ENCODE measurements around the gene KRT79.

The KRT79 gene

DNA sequence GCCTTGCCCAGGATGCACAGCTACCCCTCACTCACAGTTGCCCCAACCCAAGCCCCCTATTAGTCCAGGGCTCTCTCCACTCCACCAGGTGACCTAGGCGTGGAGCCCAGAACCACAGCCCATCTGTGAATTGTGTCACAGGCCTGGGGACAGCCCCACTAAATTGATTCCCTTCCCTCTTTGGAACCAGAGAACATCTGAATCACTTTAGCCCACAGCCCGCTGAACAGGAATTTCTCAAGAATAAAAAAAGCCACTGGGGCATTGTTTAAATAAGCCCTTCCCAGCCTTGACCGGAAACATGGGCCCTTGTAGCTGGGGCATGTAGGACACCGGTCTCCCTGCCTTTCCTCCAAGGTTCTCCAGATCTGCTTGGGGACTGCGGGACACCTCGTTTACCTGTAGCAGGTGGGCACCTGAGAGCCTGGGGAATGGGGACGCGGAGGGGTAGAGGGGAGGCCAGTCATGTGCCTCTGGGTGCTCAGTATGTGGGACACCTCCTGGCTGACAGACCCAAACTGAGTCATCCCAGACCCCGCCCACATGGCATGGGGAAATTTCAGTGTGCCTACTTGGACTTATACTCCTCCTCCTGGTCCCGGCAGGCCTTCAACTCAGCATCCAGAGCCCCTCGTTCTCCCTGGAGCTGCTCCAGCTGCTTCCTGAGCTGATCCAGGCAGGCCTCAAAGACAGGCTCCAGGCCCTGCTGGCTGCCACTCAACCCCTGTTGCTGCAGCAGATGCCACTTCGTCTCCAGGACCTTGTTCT, 13.4 kb upstream of the KRT79 start:
- no peak overlapping the region for H3K4me3 ChIP-seq (ENCODE audit: low read length)
- TF ChIP-seq ZNF274 (IDR thresholded peaks at IDR 0.05; ENCODE audit: low read depth, low read length) = no peak

GRCh38 chr12:52846356-52846970, 12.4 kb upstream of the KRT79 start:
- H3K4me3 ChIP-seq (ENCODE audit: low read length) = no peak overlapping the region

GRCh38 chr12:52845946-52846345, 11.8 kb upstream of the KRT79 start:
- no peak overlapping the region for H3K4me3 ChIP-seq (ENCODE audit: low read length)
- no peak for TF ChIP-seq ZNF274 (IDR thresholded peaks at IDR 0.05; ENCODE audit: low read depth, low read length)

More at GRCh38 chr12:52846356-52846970, 12.4 kb upstream of the KRT79 start:
- no peak for TF ChIP-seq ZNF274 (IDR thresholded peaks at IDR 0.05; ENCODE audit: low read depth, low read length)

- no peak overlapping the region for H3K4me3 ChIP-seq (ENCODE audit: low read length)
These were observed 10.3 kb upstream of the KRT79 start for GRCh38 chr12:52844386-52844785.

DNA sequence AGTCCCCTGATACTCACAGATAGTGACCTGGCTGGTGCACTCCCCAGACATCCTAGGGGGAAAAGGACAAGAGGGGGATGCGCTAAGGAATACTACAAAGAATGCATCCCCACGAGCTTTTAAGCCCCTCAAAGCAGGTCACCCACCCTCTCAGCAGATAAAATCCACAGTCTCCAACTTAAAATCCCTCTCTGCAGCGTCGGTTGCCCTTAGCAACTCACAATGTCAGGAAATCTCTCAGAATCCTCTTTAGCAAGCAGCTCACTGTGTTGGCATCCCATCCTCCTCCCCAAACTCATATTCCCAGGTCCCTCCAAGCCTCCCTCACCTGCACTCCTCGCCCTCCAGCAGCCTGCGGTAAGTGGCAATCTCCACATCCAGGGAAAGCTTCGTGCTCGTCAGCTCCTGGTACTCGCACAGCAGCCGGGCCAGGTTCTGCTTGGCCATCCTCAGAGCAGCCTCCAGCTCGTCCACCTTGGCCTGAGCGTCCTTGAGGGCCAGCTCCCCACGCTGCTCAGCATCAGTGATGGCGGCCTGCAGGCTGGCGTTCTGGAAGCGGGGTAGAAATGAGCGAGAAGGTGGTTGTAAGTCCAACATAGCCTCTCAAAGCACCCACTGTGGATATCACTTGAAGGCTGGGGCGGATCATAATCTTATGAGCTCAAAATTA, 5.5 kb upstream of the KRT79 start:
- no peak overlapping the region for H3K4me3 ChIP-seq (ENCODE audit: low read length)
- TF ChIP-seq ZNF274 (IDR thresholded peaks at IDR 0.05; ENCODE audit: low read depth, low read length) = no peak

More at GRCh38 chr12:52844386-52844785, 10.3 kb upstream of the KRT79 start:
- no peak for TF ChIP-seq ZNF274 (IDR thresholded peaks at IDR 0.05; ENCODE audit: low read depth, low read length)

DNA sequence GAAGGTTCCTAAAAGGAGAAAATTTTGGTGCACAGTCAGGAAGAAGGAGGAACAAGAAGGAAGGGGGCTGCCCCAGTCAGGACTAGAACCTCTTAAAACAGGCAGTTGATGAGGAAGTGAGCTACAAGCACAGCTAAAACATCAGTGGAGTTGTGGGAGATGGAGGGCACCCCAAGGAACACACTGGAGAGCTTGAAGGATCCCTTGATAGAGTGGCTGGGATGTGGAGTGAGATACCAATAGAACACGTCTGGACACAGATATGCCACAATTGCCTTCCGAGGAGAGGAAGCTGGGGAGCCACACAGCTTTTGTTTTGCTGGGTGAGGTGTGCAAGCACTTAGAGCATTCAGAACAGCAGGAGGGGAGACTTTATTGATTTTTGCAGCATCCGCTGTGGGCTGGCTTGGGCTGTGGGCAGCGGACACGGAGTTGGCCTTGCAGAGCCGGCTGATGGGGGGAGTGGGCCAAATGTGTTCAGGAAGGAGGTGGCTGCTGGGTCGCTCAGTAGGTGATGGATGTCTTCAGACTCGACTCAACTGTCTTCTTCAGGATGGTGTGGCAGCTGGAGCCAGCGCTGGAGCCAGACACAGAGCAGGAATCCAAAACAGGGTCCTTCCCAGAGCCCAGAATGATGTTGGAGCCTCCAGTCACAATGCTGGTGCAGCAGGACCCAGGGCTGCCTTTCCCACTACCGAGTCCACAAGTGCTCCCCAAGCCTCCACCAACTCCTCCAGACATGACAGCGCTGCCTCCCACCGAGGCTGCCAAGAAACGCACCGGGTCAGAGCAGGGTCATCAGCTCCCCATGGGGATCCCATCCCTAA, 4.7 kb upstream of the KRT79 start:
- no peak for TF ChIP-seq ZNF274 (IDR thresholded peaks at IDR 0.05; ENCODE audit: low read depth, low read length)
- H3K4me3 ChIP-seq (ENCODE audit: low read length) = no peak overlapping the region

DNA sequence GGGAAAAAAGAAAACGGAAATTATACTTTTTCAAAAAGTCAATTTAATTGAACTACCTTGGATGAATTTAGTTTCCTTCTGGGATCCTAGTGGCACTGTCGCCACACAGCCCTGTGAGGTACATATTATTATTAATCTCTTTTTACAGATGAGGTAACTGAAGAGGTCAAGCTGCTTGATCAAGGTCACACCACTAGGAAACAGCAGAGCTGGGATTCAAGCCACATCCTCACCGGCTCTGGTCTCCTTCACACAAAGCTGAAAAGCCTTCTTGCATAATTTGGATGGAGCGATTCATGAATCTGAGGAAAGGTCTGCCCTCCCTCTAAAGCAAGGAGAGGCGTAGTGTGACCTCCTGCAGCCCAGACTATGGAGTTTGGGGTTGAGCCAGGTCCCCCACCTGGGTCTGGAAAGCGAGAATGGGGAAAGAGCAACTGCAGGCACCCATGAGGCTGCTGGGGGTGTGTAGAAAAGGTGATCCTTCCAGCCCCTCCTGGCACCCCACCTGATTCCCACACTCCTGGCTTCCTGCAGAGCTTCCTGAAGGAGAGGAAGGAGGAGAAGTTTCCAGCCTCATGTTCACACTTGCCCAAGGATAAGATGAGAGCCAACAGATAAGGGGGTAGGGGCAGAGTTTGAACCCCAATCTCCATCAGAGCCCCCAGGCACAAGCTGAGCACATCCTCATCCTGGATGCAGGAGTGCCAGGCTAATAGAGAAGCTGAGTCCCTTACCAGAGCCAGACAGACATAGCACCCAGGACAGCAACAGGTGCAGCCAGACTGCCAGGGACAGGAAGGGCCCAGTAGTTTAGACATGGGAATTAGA, 3.9 kb upstream of the KRT79 start:
- H3K4me3 ChIP-seq (ENCODE audit: low read length) = no peak overlapping the region
- no peak for TF ChIP-seq ZNF274 (IDR thresholded peaks at IDR 0.05; ENCODE audit: low read depth, low read length)

GRCh38 chr12:52837413-52837741, 3.3 kb upstream of the KRT79 start:
- no peak for TF ChIP-seq ZNF274 (IDR thresholded peaks at IDR 0.05; ENCODE audit: low read depth, low read length)
- H3K4me3 ChIP-seq (ENCODE audit: low read length) = no peak overlapping the region

GRCh38 chr12:52836491-52837412, 2.6 kb upstream of the KRT79 start:
- no peak overlapping the region for H3K4me3 ChIP-seq (ENCODE audit: low read length)
- no peak for TF ChIP-seq ZNF274 (IDR thresholded peaks at IDR 0.05; ENCODE audit: low read depth, low read length)

DNA sequence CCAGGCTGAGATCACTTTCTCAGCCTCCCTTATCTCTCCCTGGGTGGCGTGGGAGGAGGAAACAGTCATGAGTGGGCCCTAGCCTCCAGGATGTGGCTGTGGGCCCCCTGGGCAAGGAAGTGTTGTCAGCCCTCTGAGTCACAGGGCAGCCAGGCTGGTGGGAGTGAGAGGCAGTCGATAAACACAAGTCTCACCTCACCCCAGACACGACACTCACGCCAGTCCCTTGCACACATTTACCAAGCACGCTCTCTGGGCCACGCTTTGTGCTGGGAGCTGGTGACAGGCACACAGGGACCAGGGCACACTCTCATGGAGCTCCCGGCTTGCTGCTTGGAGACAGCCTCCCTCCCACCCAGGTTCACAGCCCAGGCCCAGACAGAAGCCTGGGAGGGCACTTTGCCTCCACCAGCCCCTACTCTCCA, 1.9 kb upstream of the KRT79 start:
- TF ChIP-seq ZNF274 (IDR thresholded peaks at IDR 0.05; ENCODE audit: low read depth, low read length) = no peak
- no peak overlapping the region for H3K4me3 ChIP-seq (ENCODE audit: low read length)

GRCh38 chr12:52835271-52836041, 1.3 kb upstream of the KRT79 start:
- no peak overlapping the region for H3K4me3 ChIP-seq (ENCODE audit: low read length)
- no peak for TF ChIP-seq ZNF274 (IDR thresholded peaks at IDR 0.05; ENCODE audit: low read depth, low read length)

- H3K4me3 ChIP-seq (ENCODE audit: low read length) = no peak overlapping the region
- no peak for TF ChIP-seq ZNF274 (IDR thresholded peaks at IDR 0.05; ENCODE audit: low read depth, low read length)
These were observed 553 bp upstream of the KRT79 start for GRCh38 chr12:52834727-52835001.
